Measurements from ENCODE around the gene LACTBL1. TPM values are rescaled to one million over a fixed set of nuclear protein-coding genes. Genes with fewer than 3 reads are reported as not detected.

Gene LACTBL1
- total and polyA plus RNA-seq, 2 of the 8 experiments (the other 6 are each of a cell fraction or from before 2014, with no cell fraction given): not detected

GRCh38 chr1:23004112-23004511 is 31.4 kb upstream of the LACTBL1 start:
- no peak overlapping the region for H3K4me2 ChIP-seq (ENCODE audit: insufficient read depth in 1 of 2, low read depth in 2 of 2, low read length in 2 of 2)
- no peak overlapping the region for H4K5ac ChIP-seq (ENCODE audit: insufficient read length, low read depth, low read length)
- H2BK20ac ChIP-seq (ENCODE audit: low read length): no peak overlapping the region
- H3K23ac ChIP-seq (ENCODE audit: insufficient read length): no peak overlapping the region
- H3K79me2 ChIP-seq (ENCODE audit: control insufficient read depth in 1 of 2, insufficient read depth in 2 of 2, low read length in 2 of 2): no peaks in the 10 kb centered on the region
- H3K4me1 ChIP-seq (replicated peaks in 1 of 4; ENCODE audit: control insufficient read depth in 3 of 4, insufficient read depth in 4 of 4, low read length in 3 of 4): no peaks in the 10 kb centered on the region
- no peak for FAIRE-seq
- no peak overlapping the region for H3K56ac ChIP-seq (replicated peaks; ENCODE audit: insufficient read length, low read depth, low read length)
- H3K18ac ChIP-seq (ENCODE audit: extremely low read depth, low read length): no peak overlapping the region
- H3K9ac ChIP-seq (replicated peaks in 1 of 4; ENCODE audit: extremely low read depth in 1 of 4, low read depth in 3 of 4, low read length in 3 of 4): no peak overlapping the region
- no peaks in the 10 kb centered on the region for H3K9me3 ChIP-seq (ENCODE audit: insufficient read depth in 2 of 2, low read depth in 1 of 2, low read length in 1 of 2)
- H3K4me3 ChIP-seq (ENCODE audit: extremely low read depth in 1 of 4, insufficient read depth in 2 of 4, low read depth in 3 of 4, low read length in 4 of 4): no peak overlapping the region
- H3K27ac ChIP-seq (ENCODE audit: low read depth, low read length): no peak overlapping the region
- ChIA-PET POLR2A (ENCODE audit: partially characterized antibody) (no interaction called here), CTCF (ENCODE audit: partially characterized antibody) (interaction anchor here (1.0 to 1.2 kb wide), 2 partner anchors 9 to 180 kb away, joined by 4 read pairs; no protein-coding TSS in a partner anchor)
- no peaks in the 10 kb centered on the region for H4K20me1 ChIP-seq (replicated peaks in 1 of 2; ENCODE audit: control insufficient read depth in 1 of 2, insufficient read depth in 2 of 2, low read length in 2 of 2)
- no peaks in the 10 kb centered on the region for H3K36me3 ChIP-seq (ENCODE audit: control insufficient read depth in 2 of 4, insufficient read depth in 4 of 4, low read length in 3 of 4)
- TF ChIP-seq SIRT6 (IDR thresholded peaks at IDR 0.05; ENCODE audit: low read length): no peak
- no peak for TF ChIP-seq PHF8 (conservative IDR thresholded peaks at IDR 0.05; ENCODE audit: low read depth, low read length)
- TF ChIP-seq CHD1 (IDR thresholded peaks at IDR 0.05; ENCODE audit: low read depth, low read length): no peak
- TF ChIP-seq BCL11A (IDR thresholded peaks at IDR 0.05; ENCODE audit: low read depth in 2 of 2, low read length in 2 of 2): no peak
- TF ChIP-seq EGR1 (IDR thresholded peaks at IDR 0.05; ENCODE audit: borderline replicate concordance, low read depth, low read length): no peak
- no peak for TF ChIP-seq ASH2L (IDR thresholded peaks at IDR 0.05; ENCODE audit: low read length)
- no peak for TF ChIP-seq TAF7 (optimal IDR thresholded peaks at IDR 0.05; ENCODE audit: borderline replicate concordance, low read depth, low read length)
- no peak for TF ChIP-seq CHD2 (IDR thresholded peaks at IDR 0.05; ENCODE audit: low read length)
- TF ChIP-seq KDM4A (IDR thresholded peaks at IDR 0.05; ENCODE audit: low read depth, low read length, severe bottlenecking): no peak
- TF ChIP-seq GTF2F1 (IDR thresholded peaks at IDR 0.05; ENCODE audit: borderline replicate concordance, low read depth, low read length): no peak
- no peak for TF ChIP-seq HDAC2 (IDR thresholded peaks at IDR 0.05; ENCODE audit: borderline replicate concordance in 1 of 2, low read depth in 2 of 2, low read length in 2 of 2)
- no peak for TF ChIP-seq MAFK (IDR thresholded peaks at IDR 0.05; ENCODE audit: low read depth, low read length)
- TF ChIP-seq ZNF274 (IDR thresholded peaks at IDR 0.05; ENCODE audit: borderline replicate concordance, extremely low read depth, low read length): no peak
- no peak overlapping the region for H2BK12ac ChIP-seq (ENCODE audit: low read depth, low read length)
- no peak overlapping the region for H4K8ac ChIP-seq (ENCODE audit: extremely low read depth, insufficient read depth, low read length)
- H2BK15ac ChIP-seq (ENCODE audit: low read length): no peak overlapping the region
- no peak overlapping the region for H2BK5ac ChIP-seq (ENCODE audit: low read depth, low read length)
- H3K79me1 ChIP-seq (ENCODE audit: low read depth, low read length): no peaks in the 10 kb centered on the region
- no peak overlapping the region for H2BK120ac ChIP-seq (replicated peaks; ENCODE audit: low read depth, low read length)
- H3K14ac ChIP-seq (ENCODE audit: insufficient read length): no peak overlapping the region
- no peak for DNase-seq (ENCODE audit: low read depth in 1 of 2, low spot score in 2 of 2)
- no peaks in the 10 kb centered on the region for H3K27me3 ChIP-seq (replicated peaks in 1 of 4; ENCODE audit: control insufficient read depth in 3 of 4, extremely low read depth in 1 of 4, insufficient read depth in 3 of 4, low read length in 3 of 4)
- WGBS, 2 experiments (ENCODE audit: extremely low coverage in 1 of 2, insufficient coverage in 1 of 2, insufficient read length in 1 of 2, insufficient replicate concordance in 2 of 2, low coverage in 1 of 2, low lambda C conversion rate in 2 of 2, missing lambda C conversion rate in 1 of 2): 91% methylated on average over 3 of the region's 3 CpGs; no CpG with 5 or more reads in 1 of the 2 experiments
- H3K23me2 ChIP-seq (ENCODE audit: low read depth, low read length): no peaks in the 10 kb centered on the region
- H3K4ac ChIP-seq (replicated peaks; ENCODE audit: insufficient read length, low read depth, low read length): no peak overlapping the region
- no peak overlapping the region for H2AFZ ChIP-seq (ENCODE audit: low read length)
- H2AK5ac ChIP-seq (ENCODE audit: low read depth, low read length): no peak overlapping the region
- H4K91ac ChIP-seq (replicated peaks; ENCODE audit: insufficient read length, low read length): no peak overlapping the region

Measured in H1 (cell line).